HUDEP-2 (cell line): ENCODE results near the gene SYT9.
A peak's percentile ranks its signal among the peaks of the same experiment; 100 is the strongest.

Experiments used
- DNase-seq, 76 experiments: peaks; one replicate each; lab custom pipeline; 2025; ENCODE audit not compliant: unreplicated experiment in 76 of 76; lab: John Stamatoyannopoulos, UW

The SYT9 gene, protein sequence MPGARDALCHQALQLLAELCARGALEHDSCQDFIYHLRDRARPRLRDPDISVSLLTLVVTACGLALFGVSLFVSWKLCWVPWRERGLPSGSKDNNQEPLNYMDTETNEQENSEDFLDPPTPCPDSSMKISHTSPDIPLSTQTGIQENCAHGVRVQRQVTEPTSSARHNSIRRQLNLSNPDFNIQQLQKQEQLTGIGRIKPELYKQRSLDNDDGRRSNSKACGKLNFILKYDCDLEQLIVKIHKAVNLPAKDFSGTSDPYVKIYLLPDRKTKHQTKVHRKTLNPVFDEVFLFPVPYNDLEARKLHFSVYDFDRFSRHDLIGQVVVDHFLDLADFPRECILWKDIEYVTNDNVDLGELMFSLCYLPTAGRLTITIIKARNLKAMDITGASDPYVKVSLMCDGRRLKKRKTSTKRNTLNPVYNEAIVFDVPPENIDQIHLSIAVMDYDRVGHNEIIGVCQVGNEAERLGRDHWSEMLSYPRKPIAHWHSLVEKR

DNA sequence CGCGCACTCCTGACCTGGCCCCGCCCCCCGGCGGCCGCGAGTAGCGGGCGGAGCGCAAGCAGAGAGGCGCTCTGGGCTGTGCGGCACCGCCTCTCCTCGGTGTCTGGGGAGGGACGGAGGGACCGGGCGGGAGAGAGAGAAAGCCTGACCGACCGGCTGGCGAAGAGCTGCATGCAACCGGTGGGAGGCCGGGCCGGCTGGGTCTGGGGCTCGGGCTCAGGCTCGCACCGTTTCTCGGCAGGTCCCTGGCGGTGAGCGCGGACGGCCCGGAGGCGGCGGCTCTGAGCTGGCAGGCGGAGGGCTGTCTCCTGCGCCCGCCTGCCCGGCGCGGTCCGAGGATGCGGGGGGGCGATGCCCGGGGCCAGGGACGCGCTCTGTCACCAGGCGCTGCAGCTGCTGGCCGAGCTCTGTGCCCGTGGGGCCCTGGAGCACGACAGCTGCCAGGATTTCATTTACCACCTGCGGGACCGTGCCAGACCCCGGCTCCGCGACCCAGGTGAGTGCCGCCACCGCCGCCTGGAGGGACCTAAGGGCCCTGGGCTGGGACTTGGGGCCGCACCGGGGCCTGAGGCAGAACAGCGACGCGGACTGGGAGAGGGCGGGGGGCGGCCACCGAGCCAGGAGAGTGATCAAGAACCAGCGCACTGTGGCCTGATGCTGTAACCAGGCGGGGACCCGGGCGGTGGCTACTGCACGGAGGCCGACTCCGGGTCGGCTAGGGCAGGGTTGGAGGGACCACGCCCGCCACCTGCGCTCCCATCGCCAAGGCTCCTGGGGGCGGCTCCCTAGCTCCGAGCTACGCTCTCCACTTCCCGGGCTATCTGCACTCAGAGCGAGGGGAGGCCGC lies at the start of gene SYT9:
SYT9 (plus strand) TSS at position 69 of the 847 bp plus-strand sequence; CDS start at position 352, 283 bp downstream.
- peak in 1 of 76 experiments; percentile 4 for DNase-seq

DNA sequence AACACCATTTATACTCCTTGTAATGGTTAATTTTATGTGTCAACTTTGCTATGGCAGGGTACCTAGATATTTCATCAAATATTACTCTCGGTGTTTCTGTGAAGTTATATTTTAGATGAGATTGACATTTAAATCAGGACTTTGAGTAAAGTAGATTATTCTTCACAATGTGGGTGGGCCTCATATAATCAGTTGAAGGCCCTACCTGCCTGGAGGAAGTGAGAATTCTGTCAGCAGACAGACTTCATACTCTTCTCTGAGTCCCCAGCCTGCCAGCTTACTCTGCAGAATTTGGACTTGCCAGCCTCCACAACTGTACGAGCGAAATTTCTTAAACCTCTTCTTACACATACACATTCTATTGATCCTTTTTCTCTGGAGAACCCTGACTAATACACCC lies 49.3 kb upstream of the SYT9 start:
- DNase-seq = no peak

DNA sequence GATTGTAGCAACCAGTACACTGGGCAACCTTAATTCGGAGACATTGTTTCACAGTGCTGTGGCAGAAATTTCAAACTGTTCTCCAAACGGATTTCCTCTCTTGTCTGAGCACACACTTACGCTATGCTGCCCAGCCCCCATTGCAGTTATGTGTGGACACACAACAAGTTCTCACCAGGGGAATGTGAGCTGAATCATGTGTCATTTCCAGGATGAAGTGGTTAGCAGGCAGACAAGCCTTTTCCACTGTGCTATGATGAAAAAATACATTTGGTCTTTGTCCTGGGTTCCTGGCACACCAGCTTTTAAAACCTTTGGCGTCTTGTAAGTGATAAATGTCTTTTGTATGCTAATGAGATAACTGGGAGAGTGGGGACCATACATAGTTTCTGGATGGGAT lies 46.9 kb upstream of the SYT9 start:
- DNase-seq = no peak

DNA sequence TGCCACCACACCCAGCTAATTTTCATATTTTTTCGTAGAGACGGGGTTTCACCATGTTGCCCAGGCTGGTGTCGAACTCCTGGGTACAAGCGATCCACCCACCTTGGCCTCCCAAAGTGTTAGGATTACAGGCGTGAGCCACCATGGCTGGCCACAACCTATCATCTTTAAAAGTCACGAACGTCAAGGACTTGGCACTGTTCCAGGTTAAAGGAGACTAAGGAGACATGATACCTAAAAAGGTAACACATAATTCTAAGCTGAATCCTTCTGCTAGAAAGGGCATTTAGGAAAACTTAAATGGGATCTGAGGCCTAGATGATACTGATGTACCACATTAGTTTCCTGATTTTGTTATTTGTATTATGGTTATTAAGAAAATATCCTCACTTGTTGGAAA lies 43.3 kb upstream of the SYT9 start:
- DNase-seq = no peak

DNA sequence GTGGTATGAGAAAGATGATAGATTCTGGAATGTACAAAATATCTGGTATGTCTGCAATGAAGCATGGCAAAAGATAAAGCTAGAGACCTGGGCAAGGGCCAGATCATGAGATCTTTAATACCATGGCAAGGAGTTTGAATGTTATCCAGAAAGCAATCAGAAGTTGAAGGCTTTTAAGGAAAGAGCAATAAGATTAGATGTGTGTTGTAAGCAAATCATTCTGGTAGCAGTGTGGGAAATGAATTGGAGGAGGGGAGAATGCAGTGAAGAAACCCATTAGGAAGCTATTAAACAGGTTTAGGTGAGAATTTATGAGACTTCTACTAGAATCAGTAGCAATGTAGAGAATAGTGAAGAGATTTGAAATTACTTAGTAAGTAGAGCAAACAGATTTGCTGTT lies 32.2 kb upstream of the SYT9 start:
- DNase-seq = no peak

DNA sequence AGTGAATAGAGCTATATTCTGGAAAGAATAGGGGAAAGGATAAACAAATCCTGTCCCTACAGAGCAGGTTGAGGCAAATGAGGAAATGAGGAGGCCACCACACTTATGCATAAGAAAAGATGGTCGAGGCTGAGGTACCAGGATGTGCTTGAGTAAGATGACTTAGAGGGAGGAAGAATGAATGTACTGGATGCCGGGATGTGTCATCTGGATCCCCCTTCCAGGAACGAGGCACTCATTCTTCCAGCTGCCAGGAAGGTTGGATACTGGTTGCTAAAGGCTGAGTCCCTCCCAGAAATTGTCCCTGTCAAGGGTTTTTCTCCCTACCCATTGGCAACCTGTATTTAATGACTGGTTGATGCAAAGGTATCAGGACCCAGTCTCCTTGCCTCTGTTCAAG lies 31.1 kb upstream of the SYT9 start:
- no peak for DNase-seq

DNA sequence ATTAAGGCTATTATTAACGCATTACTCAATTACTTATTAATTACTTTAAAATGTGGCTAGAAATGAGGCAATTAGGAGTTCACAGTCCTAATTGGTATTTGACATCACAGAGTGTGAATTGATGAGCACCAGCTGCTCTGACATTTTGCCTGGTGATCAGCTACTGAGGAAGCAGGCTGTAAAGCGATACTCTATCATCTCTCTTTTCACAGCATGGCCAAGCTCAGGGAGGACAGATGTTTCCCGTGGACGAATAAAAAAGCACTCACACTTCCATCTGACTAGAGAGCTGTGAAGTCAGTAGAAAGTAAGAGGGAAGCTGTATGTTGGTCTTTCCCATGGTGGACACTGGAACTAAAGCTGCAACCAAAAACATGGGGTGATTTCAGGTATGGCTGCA lies 29.1 kb upstream of the SYT9 start:
- no peak for DNase-seq

DNA sequence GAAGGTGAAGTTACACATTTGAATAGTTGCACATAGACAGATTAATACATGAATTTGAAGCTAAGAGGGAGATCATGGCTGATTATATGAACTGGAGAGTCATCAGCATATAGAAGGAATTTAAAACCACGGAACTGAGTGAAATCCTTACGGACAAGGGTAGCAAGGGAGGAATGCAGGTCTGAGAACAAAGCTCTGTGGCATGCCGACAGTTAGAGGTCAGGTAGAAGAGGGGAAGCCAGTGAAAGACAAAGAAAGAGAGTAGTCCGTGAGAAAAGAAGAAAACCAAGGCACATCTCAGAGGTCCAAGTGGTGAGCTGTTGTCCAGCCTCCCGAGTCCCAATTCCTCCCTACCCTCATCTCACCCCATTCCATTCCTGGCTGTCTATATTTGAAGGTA lies 11.8 kb upstream of the SYT9 start:
- DNase-seq = no peak

DNA sequence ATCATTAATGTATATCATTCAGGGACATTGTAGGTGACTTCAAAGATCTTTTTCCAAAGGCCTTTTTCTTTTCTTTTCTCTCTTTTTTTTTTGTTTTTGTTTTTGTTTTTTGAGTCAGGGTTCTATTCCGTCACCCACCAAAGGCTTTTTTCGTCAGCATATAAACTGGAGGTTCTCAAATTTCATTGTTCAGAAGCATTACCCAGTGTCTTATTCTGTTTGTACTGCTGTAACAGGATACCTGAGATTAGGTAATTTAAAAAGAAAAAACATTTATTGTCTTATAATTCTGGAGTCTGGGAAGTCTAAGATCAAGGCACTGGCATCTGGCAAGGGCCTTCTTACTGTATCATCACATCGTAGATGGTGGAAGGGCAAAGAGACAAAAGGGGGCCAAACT lies 6.4 kb upstream of the SYT9 start:
- no peak for DNase-seq

DNA sequence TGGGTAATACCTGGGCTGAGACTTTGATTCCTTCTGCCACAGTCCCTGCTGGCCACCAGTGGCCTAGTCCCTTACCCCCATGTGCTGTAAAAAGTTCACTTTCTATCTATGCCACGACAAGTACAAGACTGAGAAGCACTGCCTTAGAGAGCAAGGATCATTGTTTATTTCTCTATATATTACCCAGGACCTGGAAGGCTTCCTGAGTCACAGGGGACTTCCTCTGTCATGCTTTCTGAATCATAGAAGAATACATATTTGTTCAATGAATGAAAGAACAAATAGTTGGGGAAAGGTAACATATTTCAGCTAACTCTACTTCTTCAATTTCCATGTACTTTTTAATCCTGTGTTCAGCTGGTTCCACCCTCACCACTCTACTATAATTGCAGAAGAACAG lies 5.5 kb upstream of the SYT9 start:
- no peak for DNase-seq

DNA sequence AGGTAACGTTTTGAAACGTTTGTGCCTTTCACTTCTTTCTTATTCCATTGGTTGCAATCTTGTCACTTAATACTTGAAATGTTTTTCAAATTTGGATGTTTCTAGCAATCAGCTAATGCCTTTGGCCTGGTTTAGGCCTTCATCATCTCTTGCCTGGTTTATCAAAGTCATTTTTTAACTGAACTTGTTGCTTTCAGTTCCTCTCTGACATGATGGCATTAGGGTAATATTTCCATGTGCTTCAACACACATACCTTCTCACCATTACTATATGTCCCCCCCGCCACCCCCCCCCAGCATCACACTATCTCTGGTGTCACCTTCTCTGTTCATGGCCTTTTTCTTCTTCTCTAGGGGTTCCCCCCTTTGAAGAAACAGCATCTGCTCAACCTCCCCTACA lies 1.5 kb upstream of the SYT9 start:
- DNase-seq = no peak

DNA sequence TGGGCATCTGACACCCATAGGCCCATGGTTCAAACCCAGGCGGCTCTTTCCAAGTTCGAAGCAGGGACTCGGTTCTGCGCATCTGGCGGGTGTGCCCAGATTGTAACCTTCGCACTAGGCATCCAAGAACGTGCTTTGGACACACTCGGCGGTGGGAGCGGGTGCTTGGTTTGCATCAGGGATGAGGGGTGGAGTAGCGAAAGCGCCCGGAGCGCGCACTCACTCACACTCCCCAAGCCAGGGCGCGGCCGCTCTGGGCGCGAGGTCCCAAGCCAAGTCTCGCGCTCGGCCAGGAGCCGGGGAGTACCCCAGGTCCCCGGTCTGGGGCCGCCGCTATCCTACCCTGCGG lies 243 bp upstream of the SYT9 start:
- no peak for DNase-seq

DNA sequence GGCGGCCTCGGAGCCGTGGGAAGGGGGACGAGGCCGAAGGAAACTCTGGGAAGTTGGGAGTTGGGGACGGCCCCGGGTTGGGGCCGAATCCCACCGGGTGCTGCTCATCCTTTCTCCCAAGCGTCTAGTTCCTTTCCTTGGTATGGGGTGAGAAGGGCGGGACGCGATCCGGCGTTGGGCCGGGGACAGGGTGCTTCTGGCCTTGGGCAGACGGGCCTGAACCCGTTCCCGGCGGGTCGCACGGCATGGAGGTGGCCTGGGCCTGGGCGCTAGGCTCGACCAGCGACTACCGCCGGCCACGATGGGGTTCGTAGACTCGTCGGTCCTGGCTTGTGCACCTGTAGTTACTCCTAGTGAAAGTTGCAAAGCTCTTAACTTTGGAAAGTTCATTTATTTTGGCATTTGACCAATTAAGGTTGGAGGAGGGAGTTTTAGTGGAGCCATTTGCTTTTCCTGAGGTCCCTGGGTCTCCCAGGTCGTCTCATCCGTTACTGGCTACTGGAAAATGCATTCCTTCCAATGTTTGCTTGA lies 1.0 kb downstream of the SYT9 start:
- DNase-seq = no peak

DNA sequence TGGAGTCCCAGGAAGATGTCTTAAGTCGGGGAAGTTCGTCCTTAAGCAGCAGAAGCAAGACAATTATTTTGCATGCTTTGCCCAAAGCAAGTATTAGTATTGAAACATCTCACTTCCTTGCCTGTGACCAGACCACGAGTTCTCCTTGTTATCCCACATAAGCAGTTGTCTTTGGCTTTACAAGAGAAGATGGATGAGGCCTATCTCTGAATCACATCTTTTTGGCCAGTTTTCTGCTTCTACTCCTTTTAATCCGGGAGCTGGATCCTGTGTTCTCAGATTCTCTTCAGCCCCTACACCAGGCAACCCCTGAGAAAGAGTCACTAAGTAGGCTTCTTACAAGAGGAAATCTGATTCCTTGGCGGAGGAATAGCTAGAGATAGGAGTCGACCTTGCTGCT lies 2.1 kb downstream of the SYT9 start:
- no peak for DNase-seq

DNA sequence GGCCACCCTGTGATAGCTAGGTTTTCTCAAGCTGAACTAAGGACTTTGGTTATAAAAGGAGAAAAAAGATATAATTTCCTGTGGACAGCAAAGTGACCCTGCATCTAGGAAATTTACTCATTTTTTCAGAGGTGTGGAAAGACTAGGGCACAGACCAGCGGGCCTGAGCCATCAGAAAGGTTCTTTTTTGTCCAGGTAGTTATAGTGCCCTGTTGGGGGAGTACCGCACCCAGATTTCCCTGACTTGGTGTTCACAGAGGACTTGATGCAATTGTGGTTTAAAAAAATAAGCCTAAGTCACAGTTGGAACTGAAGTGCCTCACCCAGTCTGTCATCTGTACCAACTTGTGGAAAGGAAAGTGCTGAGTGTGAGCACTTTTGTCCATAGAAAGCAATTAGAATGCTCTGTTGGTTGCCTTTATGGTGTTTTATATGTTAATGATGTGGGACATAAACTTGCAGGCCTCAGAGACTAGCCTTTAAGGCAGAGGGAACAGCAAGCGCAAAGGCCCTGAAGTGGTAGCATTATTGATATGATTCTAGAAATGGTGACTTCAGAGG lies 3.1 kb downstream of the SYT9 start:
- DNase-seq = no peak

DNA sequence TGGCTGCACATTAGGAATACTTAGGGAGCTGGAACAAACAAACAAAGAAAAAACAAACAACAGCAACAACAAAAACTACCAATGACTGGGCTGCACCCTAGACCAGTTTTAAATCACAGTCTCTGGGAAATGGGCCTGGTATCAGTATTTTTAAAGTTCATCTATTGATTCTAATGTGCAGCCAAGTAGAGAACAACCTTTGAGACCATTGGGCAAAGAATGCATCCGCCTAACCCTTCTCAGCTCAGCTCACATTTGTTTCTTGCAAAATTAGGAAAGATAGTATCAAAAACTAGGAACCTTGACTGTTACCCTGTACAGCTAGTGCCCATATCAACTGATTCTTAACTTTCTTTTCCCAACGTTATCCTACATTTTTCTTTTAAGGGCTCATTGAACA lies 5.2 kb downstream of the SYT9 start:
- DNase-seq = no peak

DNA sequence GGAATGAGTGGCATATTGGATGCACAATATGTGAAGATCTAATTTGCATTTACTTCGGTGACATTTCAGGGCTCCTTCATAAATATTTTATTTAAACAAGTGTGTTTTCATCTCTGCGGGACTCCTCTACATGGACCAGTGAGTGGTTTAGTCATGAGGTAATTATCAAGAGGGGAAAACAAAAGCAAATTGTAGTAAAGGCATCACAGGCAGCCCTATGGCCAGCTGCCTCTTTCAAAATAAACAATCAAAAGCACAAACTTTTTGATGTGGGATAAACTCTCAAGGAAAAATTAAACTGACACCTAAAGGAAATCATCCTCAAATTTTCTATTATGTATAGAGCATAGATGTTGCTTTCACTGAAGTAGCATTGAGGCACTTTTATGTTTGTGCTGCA lies 6.0 kb downstream of the SYT9 start:
- no peak for DNase-seq

DNA sequence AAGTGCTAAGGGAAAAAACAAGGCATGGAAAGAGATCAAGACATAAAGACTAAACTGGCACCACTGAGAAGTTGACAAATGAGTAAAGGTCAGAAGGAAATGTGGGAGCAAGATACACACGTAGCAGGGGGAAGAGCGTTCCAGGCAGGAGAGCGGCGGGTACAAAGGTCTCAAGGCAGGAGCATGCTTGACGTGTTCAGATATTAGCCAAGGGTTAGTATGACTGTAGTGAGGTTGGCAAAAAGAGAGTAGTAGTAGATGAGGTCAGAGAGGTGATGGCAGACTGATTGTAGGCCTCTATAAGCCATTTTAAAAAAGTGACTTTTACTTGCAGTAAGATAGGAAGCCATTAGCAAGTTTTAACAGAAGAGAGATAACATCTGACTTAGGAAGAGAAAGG lies 9.9 kb downstream of the SYT9 start:
- no peak for DNase-seq

DNA sequence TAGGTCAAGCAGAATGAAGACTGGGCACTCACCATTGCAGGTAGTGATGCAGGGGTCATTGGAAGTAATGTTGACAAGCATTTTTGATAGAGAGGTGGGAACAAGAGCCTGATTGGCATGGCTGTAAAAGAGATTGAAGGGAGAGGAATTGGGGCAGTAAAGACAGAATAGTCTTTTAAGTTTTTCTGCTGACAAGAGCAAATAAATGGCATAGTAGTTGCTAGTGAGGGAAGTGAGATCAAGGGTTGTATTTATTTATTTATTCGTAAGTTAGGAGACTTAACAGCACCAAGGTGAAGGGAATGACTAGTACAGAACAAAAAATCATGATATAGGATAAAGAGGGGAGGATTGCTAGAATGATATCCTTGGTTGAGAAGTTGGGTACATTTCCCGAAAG lies 11.0 kb downstream of the SYT9 start:
- DNase-seq = no peak

DNA sequence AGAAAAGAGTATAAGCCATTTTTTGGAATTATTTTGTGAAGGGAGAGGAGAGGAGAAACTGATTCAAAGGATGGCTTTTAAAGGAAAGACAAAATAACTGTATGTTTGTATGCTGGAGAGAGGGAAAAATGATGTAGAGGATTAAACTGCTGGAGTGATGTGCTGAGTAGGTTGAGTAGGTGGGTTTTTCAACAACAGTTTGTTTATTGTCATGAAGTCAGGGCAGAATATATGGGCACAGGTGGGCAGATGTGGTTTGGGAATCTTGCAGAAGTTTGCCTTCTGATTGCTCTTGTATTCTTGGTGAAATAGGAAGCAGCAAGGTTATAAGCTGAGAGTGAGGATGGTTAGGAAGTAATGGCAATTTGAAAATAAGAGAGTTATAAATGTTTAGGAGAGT lies 12.1 kb downstream of the SYT9 start:
- DNase-seq = no peak

DNA sequence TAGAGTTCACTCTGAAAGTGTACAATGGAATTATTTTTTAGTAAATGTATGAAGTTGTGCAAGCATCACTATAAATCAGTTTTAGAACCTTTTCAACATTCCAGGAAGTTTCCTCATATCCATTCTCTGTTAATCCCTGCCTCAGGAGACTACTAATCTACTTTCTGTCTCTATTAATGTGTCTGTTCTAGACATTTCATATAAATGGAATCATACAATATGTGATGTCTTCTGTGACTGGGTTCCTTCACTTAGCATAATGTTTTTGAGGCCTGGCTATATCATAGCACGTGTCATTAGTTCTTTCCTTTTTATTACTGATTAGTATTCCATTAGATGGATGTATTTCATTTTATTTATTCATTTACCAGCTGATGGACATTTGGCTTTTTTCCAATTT lies 17.1 kb downstream of the SYT9 start:
- DNase-seq = no peak
